HUES6 (cell line): ENCODE results near the gene APOBR.
"Not testable (repeated sequence)": the region's sequence is repeated elsewhere in the genome, so short reads cannot be mapped to it uniquely, and the experiment has no call there.

Experiments used
- H3K27ac ChIP-seq: 2 replicates; pipeline ENCODE4 v1.7.0; 2013; ENCODE audit warnings: low read depth, mild to moderate bottlenecking, low read length, inconsistent platforms
- H3K27me3 ChIP-seq: 2 replicates; pipeline ENCODE4 v1.6.1; 2013; ENCODE audit warnings: low read length; ENCODE audit not compliant: control insufficient read depth, insufficient read depth
- H3K36me3 ChIP-seq: 2 replicates; pipeline ENCODE4 v1.6.1; 2013; ENCODE audit warnings: low read length; ENCODE audit not compliant: control insufficient read depth, insufficient read depth
- H3K4me1 ChIP-seq: 2 replicates; pipeline ENCODE4 v1.6.1; 2013; ENCODE audit warnings: low read length; ENCODE audit not compliant: control insufficient read depth, insufficient read depth
- H3K4me3 ChIP-seq: 2 replicates; pipeline ENCODE4 v1.5.1; 2013; ENCODE audit warnings: low read depth, low read length
- H3K9ac ChIP-seq: one replicate; pipeline ENCODE4 v1.6.1; 2013; ENCODE audit warnings: mild to moderate bottlenecking, low read length
- H3K9me3 ChIP-seq: 2 replicates; pipeline ENCODE4 v1.6.1; 2013; ENCODE audit warnings: low read depth, low read length; ENCODE audit not compliant: control insufficient read depth, insufficient read depth

APOBR gene, protein sequence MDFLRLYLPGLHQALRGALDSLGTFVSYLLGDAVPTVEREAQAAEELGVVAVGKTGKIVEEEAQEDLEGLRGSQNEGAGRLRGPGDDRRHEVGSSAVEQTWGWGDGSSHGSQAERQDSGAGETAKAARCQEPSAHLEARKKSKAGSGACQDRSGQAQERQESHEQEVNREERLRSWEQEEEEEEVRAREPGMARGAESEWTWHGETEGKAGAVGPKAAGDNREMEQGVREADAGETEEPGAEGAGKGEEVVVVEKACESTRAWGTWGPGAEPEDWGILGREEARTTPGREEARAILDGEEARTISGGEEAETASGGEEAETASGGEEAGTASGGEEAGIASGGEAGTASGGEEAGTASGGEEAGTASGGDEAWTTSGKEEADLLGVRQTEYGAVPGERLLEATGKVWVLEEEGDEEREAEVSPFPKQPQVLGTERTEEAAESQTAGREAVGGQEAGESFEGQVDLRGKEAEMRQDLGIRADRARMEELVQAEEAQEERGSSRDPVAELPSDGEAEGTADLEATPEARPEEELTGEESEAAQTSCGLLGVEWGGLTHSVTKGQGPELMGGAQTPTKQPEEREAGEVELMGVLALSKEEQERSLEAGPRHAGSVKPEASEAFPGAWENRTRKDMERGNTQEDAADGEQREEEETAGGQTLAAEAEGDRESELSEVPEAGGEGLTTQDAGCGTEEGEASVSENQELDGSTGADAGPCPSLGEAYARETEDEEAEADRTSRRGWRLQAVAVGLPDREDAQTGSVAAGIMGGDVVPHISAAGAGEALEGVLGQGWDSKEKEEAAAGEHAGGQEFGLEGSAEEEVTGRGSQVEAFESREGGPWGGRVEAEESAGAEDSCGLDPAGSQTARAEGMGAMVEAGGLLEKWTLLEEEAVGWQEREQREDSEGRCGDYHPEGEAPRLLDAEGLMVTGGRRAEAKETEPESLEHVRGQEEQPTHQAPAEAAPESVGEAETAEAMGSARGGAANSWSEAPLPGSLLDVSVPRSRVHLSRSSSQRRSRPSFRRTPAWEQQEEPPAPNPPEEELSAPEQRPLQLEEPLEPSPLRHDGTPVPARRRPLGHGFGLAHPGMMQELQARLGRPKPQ

GRCh38 chr16:28494121-28494851, at the start of gene APOBR:
Gene APOBR (plus strand): TSS chr16:28494643. CDS start chr16:28494682, 39 bp downstream.
- H3K9me3 ChIP-seq = no peaks in the 10 kb centered on the region
- no peaks in the 10 kb centered on the region for H3K4me1 ChIP-seq
- H3K36me3 ChIP-seq = peaks cover under 1% of the 10 kb centered on the region; the same call in 1 of the 2 replicates
- H3K4me3 ChIP-seq = no peak within 1 kb of the TSS
- no peaks in the 10 kb centered on the region for H3K27me3 ChIP-seq
- no peak within 1 kb of the TSS for H3K27ac ChIP-seq
- H3K9ac ChIP-seq = no peak within 1 kb of the TSS

DNA sequence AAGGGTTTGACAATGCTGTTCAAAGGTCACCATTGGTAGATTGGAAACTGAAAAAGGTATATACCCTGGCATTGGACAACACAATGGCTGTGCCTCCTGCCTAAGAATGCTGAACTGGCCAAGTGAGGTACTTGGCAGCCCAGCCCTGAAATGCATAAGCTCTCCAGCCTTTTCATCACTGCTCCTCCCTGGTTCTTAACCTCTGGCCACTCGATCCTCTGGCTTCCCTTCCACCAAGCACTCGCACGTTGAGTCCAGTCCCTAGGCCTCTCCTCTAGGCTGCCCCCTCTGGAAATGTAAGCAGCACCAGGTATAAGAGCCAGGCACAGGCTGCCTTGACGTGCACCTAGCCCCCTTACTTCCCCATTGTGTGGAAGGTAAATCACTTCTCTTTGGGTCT, 48.1 kb upstream of the APOBR start:
- H3K4me1 ChIP-seq, H3K27me3 ChIP-seq, H3K4me3 ChIP-seq, H3K27ac ChIP-seq, H3K9me3 ChIP-seq, H3K36me3 ChIP-seq, H3K9ac ChIP-seq: not testable (repeated sequence)

- H3K36me3 ChIP-seq, H3K4me3 ChIP-seq, H3K9ac ChIP-seq, H3K9me3 ChIP-seq, H3K27me3 ChIP-seq, H3K4me1 ChIP-seq, H3K27ac ChIP-seq: not testable (repeated sequence)
Observed at GRCh38 chr16:28447081-28447480, 47.4 kb upstream of the APOBR start.

- H3K36me3 ChIP-seq = peaks cover 17% of the 10 kb centered on the region
- no peak overlapping the region for H3K27ac ChIP-seq
- H3K4me1 ChIP-seq = no peaks in the 10 kb centered on the region
- H3K4me3 ChIP-seq = no peak overlapping the region
- no peak overlapping the region for H3K9ac ChIP-seq
- no peaks in the 10 kb centered on the region for H3K27me3 ChIP-seq
- no peaks in the 10 kb centered on the region for H3K9me3 ChIP-seq
Observed at GRCh38 chr16:28473714-28474265, 20.7 kb upstream of the APOBR start.

DNA sequence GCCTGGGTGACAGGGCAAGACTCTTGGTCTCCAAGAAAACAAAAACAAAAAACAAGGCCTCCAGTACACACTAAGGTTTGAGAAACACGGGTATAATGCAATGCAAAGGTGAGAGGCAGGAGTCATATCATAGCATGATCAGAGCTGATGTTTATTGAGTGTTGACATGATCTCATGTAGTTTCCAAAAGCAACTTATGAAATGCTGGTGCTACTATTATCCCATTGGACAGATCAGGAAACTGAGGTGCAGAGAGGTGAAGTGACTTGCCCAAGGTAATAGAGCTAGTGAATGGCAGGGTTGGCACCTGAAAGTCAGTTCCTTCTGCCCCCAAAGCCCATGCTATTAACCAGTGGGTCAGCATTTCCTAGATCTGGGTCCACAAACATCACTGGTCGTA, 19.2 kb upstream of the APOBR start:
- H3K9ac ChIP-seq = no peak overlapping the region
- H3K27ac ChIP-seq = no peak overlapping the region
- no peak overlapping the region for H3K4me3 ChIP-seq
- H3K36me3 ChIP-seq = peaks cover 21% of the 10 kb centered on the region
- no peaks in the 10 kb centered on the region for H3K4me1 ChIP-seq
- H3K9me3 ChIP-seq = no peaks in the 10 kb centered on the region
- no peaks in the 10 kb centered on the region for H3K27me3 ChIP-seq

GRCh38 chr16:28477311-28477920, 17.0 kb upstream of the APOBR start:
- no peaks in the 10 kb centered on the region for H3K9me3 ChIP-seq
- peaks cover 30% of the 10 kb centered on the region for H3K36me3 ChIP-seq
- no peaks in the 10 kb centered on the region for H3K27me3 ChIP-seq
- H3K9ac ChIP-seq = no peak overlapping the region
- no peak overlapping the region for H3K4me3 ChIP-seq
- H3K27ac ChIP-seq = no peak overlapping the region
- H3K4me1 ChIP-seq = no peaks in the 10 kb centered on the region

DNA sequence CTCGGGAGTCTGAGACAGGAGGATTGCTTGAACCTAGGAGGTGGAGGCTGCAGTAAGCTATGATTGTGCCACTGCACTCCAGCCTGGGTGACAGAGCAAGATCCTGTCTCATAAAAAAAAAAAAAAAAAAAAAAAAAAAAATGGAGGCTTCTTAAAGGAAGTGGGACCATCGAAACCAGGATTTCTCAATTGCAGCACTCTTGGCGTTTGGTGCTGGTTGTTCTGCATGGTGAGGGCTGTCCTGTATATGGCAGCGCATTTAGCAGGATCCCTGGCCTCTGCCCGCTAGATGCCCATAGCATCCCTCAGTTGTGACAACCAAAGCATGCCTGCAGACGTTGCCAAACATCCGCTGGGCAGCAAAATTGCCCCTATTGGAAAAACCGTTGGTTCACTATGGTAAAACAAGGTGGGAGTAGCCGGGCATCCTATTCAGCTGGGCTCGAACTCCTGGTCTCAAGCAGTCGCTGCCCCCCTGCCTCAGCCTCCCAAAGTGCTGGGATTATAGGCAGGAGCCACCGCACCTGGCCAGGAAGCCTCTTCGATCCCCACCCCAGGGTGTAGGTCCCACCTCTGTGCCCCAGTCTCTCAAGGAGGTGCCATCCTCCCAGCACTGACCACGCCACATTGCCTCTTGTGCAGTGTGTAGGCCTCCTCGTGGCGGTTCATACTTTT, 15.8 kb upstream of the APOBR start:
- H3K27me3 ChIP-seq = no peaks in the 10 kb centered on the region
- no peak overlapping the region for H3K4me3 ChIP-seq
- no peak overlapping the region for H3K27ac ChIP-seq
- no peak overlapping the region for H3K9ac ChIP-seq
- H3K36me3 ChIP-seq = peaks cover 33% of the 10 kb centered on the region
- no peaks in the 10 kb centered on the region for H3K4me1 ChIP-seq
- H3K9me3 ChIP-seq = no peaks in the 10 kb centered on the region

GRCh38 chr16:28482026-28482425, 12.4 kb upstream of the APOBR start:
- Histone ChIP-seq H3K4me1 (no peaks in the 10 kb centered on the region), H3K36me3 (peaks cover 30% of the 10 kb centered on the region), H3K4me3 (no peak overlapping the region), H3K27me3 (no peaks in the 10 kb centered on the region), H3K9ac (no peak overlapping the region), H3K27ac (no peak overlapping the region), H3K9me3 (no peaks in the 10 kb centered on the region)

- H3K9ac ChIP-seq, H3K27ac ChIP-seq, H3K9me3 ChIP-seq, H3K4me3 ChIP-seq, H3K4me1 ChIP-seq, H3K27me3 ChIP-seq: not testable (repeated sequence)
- peaks cover 29% of the 10 kb centered on the region for H3K36me3 ChIP-seq
Observed at GRCh38 chr16:28483361-28483760, 11.1 kb upstream of the APOBR start.

- Histone ChIP-seq H3K9me3 (no peaks in the 10 kb centered on the region), H3K27me3 (no peaks in the 10 kb centered on the region), H3K27ac (no peak overlapping the region), H3K36me3 (peaks cover 28% of the 10 kb centered on the region), H3K4me3 (no peak overlapping the region), H3K9ac (no peak overlapping the region), H3K4me1 (no peaks in the 10 kb centered on the region)
Observed at GRCh38 chr16:28486266-28486665, 8.2 kb upstream of the APOBR start.
